Islet of Langerhans (tissue), 1 donor: Measurements from ENCODE around the gene TEX55.
"Not testable (repeated sequence)": the region's sequence is repeated elsewhere in the genome, so short reads cannot be mapped to it uniquely, and the experiment has no call there.

Source experiments
- FAIRE-seq: peaks from one replicate; lab custom pipeline; 2011; peaks lifted over from hg19 to GRCh38; lab: Jason Lieb, UNC

TEX55 gene

DNA sequence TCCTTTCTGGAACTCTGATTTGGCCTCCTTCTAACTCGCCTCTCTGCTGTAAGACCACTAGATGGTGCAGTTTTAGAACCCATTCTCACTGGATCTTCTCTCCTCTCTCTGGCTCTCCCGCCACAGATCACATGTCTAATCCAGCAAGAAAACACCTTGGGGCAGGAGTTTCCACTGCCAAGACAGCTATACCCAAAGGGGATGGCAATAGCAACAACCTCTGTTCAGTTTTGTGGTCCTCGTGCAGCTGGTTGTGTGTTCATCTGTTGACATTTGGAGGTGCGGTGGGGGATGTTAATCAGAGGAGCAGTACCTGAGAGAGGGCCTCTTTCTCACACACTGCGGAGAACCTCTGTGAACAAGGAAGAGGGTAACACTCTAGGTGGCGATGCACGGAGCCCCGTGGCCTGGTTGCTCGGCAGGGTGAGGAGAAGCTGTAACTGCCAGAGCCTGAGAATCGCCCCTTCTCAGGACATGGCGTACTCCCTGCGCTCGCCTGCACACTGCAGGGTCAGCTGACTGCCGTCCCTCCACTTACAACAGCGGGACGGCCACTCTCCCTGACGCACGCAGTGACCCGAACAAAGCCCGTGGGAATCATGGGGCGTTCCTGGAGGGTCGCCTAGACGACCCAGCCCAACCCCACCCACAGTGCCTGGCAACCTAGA is at the start of gene TEX55:
Gene TEX55, plus strand, starts transcription at position 666 of the 668 bp plus-strand sequence. CDS start 25 bp downstream, outside the sequence.
- FAIRE-seq, result peak; percentile 17

GRCh38 chr3:119098003-119098402 is 48.0 kb upstream of the TEX55 start:
- FAIRE-seq, result no peak

DNA sequence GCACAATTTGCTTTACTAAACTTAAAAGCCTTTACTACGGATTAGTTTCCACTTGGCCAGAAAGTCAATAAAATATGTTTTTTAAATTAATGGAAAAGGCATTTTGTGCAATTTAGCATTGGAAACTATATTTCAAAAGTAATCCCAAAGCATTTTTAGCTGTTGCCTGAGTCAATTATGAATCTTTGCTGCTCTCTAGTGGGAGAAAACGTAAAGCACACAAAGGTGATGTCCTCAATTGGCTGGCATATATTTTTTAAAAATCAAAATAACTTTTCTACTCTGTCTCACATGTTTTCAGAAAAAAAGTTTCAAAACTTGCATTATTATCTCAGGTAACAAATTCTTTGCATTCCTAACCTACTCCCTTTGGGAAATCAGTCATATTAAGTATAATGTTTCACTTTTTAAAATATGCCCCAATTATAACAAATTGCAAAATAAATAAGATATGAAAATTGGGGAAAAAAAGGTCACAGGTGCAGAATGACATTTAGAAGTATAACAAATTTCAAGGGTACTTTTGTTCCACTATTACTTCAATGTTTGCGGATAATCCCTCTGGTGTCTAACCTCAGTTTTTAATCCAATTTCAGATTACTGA is 47.2 kb upstream of the TEX55 start:
- FAIRE-seq, result peak; percentile 97

DNA sequence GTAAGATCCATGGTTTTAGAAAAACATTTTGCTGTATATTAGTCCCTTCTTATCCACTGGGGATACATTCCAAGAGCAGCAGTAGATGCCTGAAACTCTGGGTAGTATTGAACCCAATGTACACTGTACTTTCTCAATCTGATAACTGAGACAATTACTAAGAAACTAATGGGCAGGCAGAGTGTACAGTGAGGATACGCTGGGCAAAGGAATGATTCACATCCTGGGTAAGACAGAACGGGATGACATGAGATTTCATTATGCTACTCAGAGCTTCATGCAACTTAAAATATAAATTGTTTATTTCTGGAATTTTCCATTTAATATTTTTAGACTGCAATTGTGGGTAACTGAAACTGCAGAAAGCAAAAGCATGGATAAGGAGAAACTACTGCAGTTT is 46.2 kb upstream of the TEX55 start:
- no peak for FAIRE-seq

DNA sequence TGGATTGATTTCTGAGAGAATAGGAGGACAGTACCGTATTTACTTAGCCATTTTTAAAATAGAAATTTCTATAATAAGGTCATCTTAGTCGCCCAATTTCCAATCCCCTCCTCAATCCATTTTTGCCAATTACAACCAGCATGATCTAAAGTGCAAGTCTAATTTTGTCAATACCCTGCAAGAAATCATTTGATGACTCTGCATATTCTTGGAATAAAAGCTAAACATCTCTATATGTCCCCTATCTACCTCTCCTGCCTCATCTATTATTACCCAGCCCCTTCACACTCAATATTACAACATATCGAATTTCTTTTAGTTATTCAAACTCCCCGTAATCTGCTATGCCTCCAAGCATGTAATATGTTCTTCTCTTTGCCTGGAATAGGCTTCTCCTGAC is 41.9 kb upstream of the TEX55 start:
- no peak for FAIRE-seq

GRCh38 chr3:119118330-119118729 is 27.6 kb upstream of the TEX55 start:
- FAIRE-seq, result not testable (repeated sequence)

GRCh38 chr3:119120480-119120879 is 25.5 kb upstream of the TEX55 start:
- FAIRE-seq, result no peak

GRCh38 chr3:119122350-119122749 is 23.6 kb upstream of the TEX55 start:
- no peak for FAIRE-seq

DNA sequence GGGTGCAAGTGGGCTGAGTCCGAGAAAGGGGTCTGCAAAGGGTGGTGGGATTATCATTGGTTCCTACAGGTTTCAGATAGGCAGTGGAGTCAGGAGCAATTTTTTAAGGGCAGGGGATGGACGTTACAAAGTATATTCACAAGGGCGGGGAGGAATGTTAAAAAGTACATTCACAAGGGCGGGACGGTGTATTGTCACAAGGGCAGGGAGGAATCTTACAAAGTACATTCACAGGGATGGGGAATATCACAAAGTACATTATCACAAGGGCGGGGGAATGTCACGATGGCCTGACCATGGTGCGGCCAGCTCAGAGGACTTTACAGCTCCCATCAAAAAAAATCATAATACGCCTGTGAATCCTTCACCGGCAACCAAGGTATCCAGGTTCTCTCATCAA is 20.6 kb upstream of the TEX55 start:
- no peak for FAIRE-seq

- no peak for FAIRE-seq
These were observed 20.0 kb upstream of the TEX55 start for GRCh38 chr3:119125742-119126504.

- FAIRE-seq, result not testable (repeated sequence)
These were observed 15.7 kb upstream of the TEX55 start for GRCh38 chr3:119130291-119130690.

DNA sequence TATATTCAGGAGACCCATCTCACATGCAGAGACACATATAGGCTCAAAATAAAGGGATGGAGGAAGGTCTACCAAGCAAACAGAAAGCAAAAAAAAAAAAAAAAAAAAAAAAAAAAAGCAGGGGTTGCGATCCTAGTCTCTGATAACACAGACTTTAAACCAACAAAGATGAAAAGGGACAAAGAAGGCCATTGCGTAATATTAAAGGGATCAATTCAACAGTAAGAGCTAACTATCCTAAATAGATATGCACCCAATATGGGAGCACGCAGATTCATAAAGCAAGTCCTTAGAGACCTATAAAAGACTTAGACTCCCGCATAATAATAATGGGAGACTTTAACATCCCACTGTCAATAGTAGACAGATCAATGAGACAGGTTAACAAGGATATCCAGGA is 13.7 kb upstream of the TEX55 start:
- FAIRE-seq, result not testable (repeated sequence)

DNA sequence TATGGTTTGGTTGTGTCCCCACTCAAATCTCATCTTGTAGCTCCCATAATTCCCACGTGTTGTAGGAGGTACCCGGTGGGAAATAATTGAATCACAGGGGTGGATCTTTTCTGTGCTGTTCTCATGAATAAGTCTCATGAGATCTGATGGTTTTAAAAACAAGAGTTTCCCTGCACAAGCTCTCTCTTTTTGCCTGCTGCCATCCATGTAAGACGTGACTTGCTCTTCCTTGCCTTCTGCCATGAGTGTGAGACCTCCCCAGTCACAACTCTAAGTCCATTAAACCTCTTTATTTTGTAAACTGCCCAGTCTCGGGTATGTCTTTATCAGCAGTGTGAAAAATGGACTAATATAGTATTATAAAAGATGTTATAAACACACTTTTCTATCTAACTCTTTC is 6.6 kb upstream of the TEX55 start:
- FAIRE-seq, result not testable (repeated sequence)

DNA sequence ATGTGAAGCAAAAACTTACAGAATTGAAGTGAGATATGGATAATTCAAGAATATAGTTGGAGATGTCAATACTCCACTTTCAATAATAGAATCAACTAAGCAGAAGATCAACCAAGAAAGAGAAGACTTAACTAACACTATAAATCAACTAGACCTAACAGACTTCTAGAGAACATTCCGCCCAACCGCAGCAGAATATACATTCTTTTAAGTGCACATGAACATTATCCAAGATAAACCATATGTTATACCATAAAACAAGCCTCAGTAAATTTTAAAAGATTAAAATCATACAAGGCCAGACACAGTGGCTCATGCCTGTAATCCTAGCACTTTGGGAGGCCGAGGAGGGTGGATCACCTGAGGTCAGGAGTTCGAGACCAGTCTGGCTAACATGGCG is 5.5 kb upstream of the TEX55 start:
- FAIRE-seq, result no peak

DNA sequence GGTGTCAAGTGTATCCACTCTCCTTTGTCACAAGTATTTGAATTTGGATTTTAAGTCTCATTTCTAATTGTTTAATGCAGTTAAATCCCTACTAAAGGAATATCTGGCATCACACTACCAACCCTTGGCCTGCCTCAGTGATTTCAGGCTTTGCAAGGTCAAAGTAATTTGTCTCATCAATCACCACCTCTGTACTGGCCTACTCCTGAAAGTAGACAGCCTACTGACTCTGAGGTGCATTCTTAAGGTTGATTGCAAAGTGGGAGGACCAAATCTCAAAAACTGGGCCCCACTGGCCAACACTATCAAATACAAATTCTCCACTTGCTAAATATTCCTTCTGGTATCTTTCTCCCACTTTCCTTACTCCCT is 851 bp upstream of the TEX55 start:
- no peak for FAIRE-seq

GRCh38 chr3:119146578-119147375 is 812 bp downstream of the TEX55 start:
- no peak for FAIRE-seq

DNA sequence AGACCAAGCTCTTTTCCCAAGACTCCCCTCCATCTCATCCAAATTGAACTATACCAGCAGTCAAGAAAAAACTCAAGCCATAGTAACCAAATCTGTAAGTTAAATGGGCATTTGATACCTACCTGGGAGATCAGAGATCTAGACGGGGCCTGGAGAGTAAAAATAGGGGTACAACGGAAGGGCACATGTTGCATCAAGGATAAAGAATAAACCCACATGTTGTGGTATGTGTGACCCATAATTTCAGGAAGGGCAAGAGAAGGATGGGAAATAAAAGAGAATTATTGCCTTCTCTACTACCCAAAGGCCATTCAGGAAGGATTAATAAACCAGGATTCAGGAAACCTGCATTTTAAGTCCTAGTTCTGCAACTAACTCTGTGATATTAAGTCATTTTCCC is 1.5 kb downstream of the TEX55 start:
- FAIRE-seq, result no peak

DNA sequence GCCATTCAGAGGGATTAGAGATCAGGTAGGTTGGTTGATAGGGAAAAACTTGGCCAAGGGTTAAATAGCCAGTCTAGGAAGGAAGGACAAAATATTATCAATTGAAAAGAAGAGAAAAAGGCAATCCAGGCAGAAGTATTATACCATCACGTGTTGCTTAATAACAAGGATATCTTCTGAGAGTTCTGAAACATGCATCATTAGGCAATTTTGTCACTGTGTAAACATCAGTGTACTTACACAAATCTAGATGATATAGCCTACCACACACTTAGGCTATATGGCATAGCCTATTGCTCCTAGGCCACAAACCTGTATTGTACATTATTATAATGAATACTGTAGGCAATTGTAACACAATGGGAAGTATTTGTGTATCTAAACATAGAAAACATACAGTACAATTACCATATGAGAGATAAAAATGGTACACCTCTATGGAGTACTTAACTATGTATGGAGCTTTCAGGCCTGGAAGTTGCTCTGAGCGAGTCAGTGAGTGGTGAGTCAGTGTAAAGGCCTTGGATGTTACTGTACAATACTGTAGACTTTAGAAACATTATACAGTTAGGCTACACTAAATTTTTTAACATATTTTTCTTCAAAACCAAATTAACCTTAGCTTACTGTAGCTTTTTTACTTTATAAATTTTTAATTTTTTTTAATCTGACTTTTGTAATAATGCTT is 2.7 kb downstream of the TEX55 start:
- FAIRE-seq, result no peak

DNA sequence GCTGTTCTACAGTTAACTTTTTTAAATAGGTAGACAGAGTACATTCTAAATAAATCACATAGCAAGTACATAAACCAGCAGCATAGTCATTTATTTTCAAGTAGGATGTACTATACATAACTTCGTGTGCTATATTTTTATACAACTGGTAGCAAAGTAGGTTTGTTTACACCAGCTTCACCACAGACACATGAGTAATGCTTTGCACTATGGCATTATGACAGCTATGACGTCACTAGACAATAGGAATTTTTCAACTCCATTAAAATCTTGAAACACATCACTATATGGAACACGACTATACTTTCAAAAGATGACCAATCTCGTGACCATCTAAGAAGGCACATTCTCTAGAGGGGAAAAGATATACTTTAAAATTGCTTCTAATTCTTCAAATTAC is 3.5 kb downstream of the TEX55 start:
- FAIRE-seq, result no peak

- FAIRE-seq, result no peak
These were observed 10.9 kb downstream of the TEX55 start for GRCh38 chr3:119156868-119157267.

DNA sequence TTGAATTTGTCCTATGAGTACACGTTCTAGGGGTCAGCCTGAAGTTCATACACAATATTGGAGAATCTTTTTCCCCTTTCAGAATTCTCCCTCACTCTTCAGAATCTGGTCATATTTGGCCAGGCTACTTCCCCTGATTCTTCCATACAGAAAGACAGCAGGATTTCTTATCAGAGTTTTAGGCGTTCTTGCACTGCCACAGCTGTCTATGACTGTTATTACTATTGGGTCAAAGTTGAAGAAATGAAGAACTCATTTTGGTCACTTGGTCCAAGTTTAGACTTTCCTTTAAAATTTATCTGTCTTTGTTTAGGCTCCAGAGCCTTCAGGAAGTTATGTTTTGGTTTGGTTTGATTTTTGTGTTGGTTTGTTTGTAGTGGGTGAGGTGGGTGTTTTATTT is 12.0 kb downstream of the TEX55 start:
- FAIRE-seq, result no peak

- FAIRE-seq, result no peak
These were observed 14.4 kb downstream of the TEX55 start for GRCh38 chr3:119160361-119160760.
